Stromal cell of bone marrow (primary cell): ENCODE data around the gene RFNG.

Experiments
- DNase-seq: peaks from one replicate; pipeline ENCODE4 v3.0.0-alpha.2; 2012; ENCODE audit warnings: low read depth

RFNG gene

GRCh38 chr17:82025401-82026107 is 26.1 kb downstream of the RFNG start:
- DNase-seq = no peak

- DNase-seq = no peak
These were observed 26.8 kb downstream of the RFNG start for GRCh38 chr17:82024859-82025258.

- DNase-seq = no peak
These were observed 28.0 kb downstream of the RFNG start for GRCh38 chr17:82023447-82024241.

GRCh38 chr17:82022981-82023446 is 28.6 kb downstream of the RFNG start, which contains the start of gene LRRC45:
TSS of gene LRRC45 (plus strand) at chr17:82023305. CDS start at chr17:82023644, 339 bp downstream.
- peak; percentile 99 for DNase-seq

GRCh38 chr17:82022310-82022980 is 29.2 kb downstream of the RFNG start, which contains the start of gene CENPX:
TSS of gene CENPX (minus strand) at chr17:82022878. CDS start at chr17:82022861, 17 bp downstream.
- no peak for DNase-seq

- DNase-seq = no peak
These were observed 29.7 kb downstream of the RFNG start for GRCh38 chr17:82021900-82022309.

GRCh38 chr17:82021107-82021899 is 30.3 kb downstream of the RFNG start:
- peak; percentile 52 for DNase-seq

- no peak for DNase-seq
These were observed 31.0 kb downstream of the RFNG start for GRCh38 chr17:82020572-82021106.

- DNase-seq = no peak
These were observed 31.7 kb downstream of the RFNG start for GRCh38 chr17:82019690-82020571.

GRCh38 chr17:82018989-82019689 is 32.5 kb downstream of the RFNG start:
- no peak for DNase-seq

GRCh38 chr17:82018152-82018988 is 33.2 kb downstream of the RFNG start:
- no peak for DNase-seq

GRCh38 chr17:82017612-82018151 is 33.9 kb downstream of the RFNG start:
- DNase-seq = no peak

GRCh38 chr17:82016875-82017459 is 34.6 kb downstream of the RFNG start:
- DNase-seq = no peak

GRCh38 chr17:82016061-82016874 is 35.3 kb downstream of the RFNG start:
- DNase-seq = no peak

- DNase-seq = no peak
These were observed 36.2 kb downstream of the RFNG start for GRCh38 chr17:82015311-82015971.

- DNase-seq = no peak
These were observed 36.7 kb downstream of the RFNG start for GRCh38 chr17:82014971-82015310.

- DNase-seq = no peak
These were observed 37.2 kb downstream of the RFNG start for GRCh38 chr17:82014432-82014831.
